A549 (cell line): ENCODE data around the gene RAP1GAP2.

Experiments
- HOXA7 ChIP-seq: fragments of 250-450 bp; sonication (Bioruptor Pico); IDR thresholded peaks from 2 replicates; pipeline ENCODE4 v1.5.0; 2020; ENCODE audit warnings: mild to moderate bottlenecking, moderate library complexity
- JUN ChIP-seq, 2 experiments: fragments of >200 bp; sonication (Bioruptor Twin); formaldehyde crosslinking; IDR thresholded peaks; 2 replicates in 1 of 2; 3 replicates in 1 of 2; pipeline ENCODE4 v1.6.1; 2016 to 2017
- MYC ChIP-seq: IDR thresholded peaks from 2 replicates; pipeline ENCODE4 v1.6.1; 2012; ENCODE audit warnings: mild to moderate bottlenecking, inconsistent platforms, low read length, improper control_type of control experiment, borderline replicate concordance
- NR3C1 ChIP-seq: fragments of >200 bp; sonication (Bioruptor Twin); formaldehyde crosslinking; IDR thresholded peaks from 3 replicates; pipeline ENCODE4 v1.6.1; 2017
- TF ChIP-seq, protein P1 (sequence below): fragments of >200 bp; sonication (Bioruptor Twin); formaldehyde crosslinking; IDR thresholded peaks from 3 replicates; pipeline ENCODE4 v1.5.1; 2016
- TF ChIP-seq, protein P2 (sequence below): IDR thresholded peaks from 2 replicates; pipeline ENCODE4 v1.6.1; 2012
- TF ChIP-seq, protein P3 (sequence below): IDR thresholded peaks from 2 replicates; pipeline ENCODE4 v1.6.1; 2012
- TF ChIP-seq, protein P4 (sequence below): fragments of 200-600 bp; sonication (generic); IDR thresholded peaks from 2 replicates; pipeline ENCODE4 v1.6.1; 2016; ENCODE audit warnings: antibody characterized with exemption, mild to moderate bottlenecking, moderate library complexity

DNA sequence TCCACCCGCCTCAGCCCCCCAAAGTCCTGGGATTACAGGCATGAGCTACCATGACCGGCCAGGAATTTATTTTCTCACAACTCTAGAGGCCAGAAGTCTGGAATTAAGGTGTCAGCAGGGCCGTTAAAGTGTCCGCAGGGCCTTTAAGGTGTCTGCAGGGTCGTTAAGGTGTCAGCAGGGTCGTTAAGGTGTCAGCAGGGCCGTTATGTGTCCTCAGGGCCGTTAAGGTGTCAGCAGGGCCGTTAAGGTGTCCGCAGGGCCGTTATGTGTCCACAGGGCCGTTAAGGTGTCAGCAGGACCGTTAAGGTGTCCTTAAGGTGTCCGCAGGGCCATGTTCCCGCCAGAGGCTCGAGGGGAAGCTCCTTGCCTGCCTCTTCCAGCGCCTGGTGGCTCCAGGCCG is 125.2 kb downstream of the RAP1GAP2 start:
- TF ChIP-seq, protein P1, sequence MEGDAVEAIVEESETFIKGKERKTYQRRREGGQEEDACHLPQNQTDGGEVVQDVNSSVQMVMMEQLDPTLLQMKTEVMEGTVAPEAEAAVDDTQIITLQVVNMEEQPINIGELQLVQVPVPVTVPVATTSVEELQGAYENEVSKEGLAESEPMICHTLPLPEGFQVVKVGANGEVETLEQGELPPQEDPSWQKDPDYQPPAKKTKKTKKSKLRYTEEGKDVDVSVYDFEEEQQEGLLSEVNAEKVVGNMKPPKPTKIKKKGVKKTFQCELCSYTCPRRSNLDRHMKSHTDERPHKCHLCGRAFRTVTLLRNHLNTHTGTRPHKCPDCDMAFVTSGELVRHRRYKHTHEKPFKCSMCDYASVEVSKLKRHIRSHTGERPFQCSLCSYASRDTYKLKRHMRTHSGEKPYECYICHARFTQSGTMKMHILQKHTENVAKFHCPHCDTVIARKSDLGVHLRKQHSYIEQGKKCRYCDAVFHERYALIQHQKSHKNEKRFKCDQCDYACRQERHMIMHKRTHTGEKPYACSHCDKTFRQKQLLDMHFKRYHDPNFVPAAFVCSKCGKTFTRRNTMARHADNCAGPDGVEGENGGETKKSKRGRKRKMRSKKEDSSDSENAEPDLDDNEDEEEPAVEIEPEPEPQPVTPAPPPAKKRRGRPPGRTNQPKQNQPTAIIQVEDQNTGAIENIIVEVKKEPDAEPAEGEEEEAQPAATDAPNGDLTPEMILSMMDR, result no peak
- TF ChIP-seq NR3C1 (no peak), MYC (no peak), JUN (IDR thresholded peaks at IDR 0.05) (no peak), HOXA7 (CRISPR knock-in tag) (no peak)
- TF ChIP-seq, protein P2, sequence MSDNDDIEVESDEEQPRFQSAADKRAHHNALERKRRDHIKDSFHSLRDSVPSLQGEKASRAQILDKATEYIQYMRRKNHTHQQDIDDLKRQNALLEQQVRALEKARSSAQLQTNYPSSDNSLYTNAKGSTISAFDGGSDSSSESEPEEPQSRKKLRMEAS, result no peak
- TF ChIP-seq, protein P3, sequence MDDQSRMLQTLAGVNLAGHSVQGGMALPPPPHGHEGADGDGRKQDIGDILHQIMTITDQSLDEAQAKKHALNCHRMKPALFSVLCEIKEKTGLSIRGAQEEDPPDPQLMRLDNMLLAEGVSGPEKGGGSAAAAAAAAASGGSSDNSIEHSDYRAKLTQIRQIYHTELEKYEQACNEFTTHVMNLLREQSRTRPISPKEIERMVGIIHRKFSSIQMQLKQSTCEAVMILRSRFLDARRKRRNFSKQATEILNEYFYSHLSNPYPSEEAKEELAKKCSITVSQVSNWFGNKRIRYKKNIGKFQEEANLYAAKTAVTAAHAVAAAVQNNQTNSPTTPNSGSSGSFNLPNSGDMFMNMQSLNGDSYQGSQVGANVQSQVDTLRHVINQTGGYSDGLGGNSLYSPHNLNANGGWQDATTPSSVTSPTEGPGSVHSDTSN, result no peak
- TF ChIP-seq, protein P4, sequence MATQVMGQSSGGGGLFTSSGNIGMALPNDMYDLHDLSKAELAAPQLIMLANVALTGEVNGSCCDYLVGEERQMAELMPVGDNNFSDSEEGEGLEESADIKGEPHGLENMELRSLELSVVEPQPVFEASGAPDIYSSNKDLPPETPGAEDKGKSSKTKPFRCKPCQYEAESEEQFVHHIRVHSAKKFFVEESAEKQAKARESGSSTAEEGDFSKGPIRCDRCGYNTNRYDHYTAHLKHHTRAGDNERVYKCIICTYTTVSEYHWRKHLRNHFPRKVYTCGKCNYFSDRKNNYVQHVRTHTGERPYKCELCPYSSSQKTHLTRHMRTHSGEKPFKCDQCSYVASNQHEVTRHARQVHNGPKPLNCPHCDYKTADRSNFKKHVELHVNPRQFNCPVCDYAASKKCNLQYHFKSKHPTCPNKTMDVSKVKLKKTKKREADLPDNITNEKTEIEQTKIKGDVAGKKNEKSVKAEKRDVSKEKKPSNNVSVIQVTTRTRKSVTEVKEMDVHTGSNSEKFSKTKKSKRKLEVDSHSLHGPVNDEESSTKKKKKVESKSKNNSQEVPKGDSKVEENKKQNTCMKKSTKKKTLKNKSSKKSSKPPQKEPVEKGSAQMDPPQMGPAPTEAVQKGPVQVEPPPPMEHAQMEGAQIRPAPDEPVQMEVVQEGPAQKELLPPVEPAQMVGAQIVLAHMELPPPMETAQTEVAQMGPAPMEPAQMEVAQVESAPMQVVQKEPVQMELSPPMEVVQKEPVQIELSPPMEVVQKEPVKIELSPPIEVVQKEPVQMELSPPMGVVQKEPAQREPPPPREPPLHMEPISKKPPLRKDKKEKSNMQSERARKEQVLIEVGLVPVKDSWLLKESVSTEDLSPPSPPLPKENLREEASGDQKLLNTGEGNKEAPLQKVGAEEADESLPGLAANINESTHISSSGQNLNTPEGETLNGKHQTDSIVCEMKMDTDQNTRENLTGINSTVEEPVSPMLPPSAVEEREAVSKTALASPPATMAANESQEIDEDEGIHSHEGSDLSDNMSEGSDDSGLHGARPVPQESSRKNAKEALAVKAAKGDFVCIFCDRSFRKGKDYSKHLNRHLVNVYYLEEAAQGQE, result no peak
